Ovary (tissue), 9 donors: Measurements from ENCODE around the gene PPP1R9A. TPM values are rescaled to one million over a fixed set of nuclear protein-coding genes. Genes with fewer than 3 reads are reported as not detected.

Experiments used
- DNase-seq, 5 donors: peaks; one replicate each; pipeline ENCODE4 v3.0.0-alpha.2; 2019 to 2020
- H3K27ac ChIP-seq, 2 donors: fragments of 200-600 bp; one replicate each; pipeline versions ENCODE4 v1.5.1 to v1.8.0; 2019 to 2022
- H3K27me3 ChIP-seq: fragments of 200-600 bp; one replicate; pipeline ENCODE4 v1.8.0; 2022
- H3K36me3 ChIP-seq: fragments of 200-600 bp; sonication (generic); one replicate; pipeline ENCODE4 v1.5.1; 2019
- H3K4me1 ChIP-seq: one replicate; pipeline ENCODE4 v1.8.1; 2013; ENCODE audit warnings: mild to moderate bottlenecking, moderate library complexity; ENCODE audit not compliant: insufficient read depth
- H3K4me3 ChIP-seq: fragments of 200-600 bp; sonication (generic); one replicate; pipeline ENCODE4 v1.5.1; 2017
- H3K9me3 ChIP-seq, 2 donors: fragments of 200-600 bp in 1 of 2; sonication (generic) in 1 of 2; one replicate each; pipeline versions ENCODE4 v1.5.1 to v1.8.1; 2013 to 2019; ENCODE audit warnings: mild to moderate bottlenecking in 1 of 2, moderate library complexity in 1 of 2
- EP300 ChIP-seq: sonication (generic); formaldehyde crosslinking; IDR thresholded peaks from one replicate; pipeline ENCODE4 v1.6.1; 2017; ENCODE audit warnings: antibody characterized with exemption
- POLR2A ChIP-seq: fragments of 450-650 bp; IDR thresholded peaks from one replicate; pipeline ENCODE4 v1.6.1; 2017; ENCODE audit warnings: antibody characterized with exemption, mild to moderate bottlenecking, moderate library complexity
- WGBS, 3 donors: extraction: QIAGEN DNeasy Blood & Tissue Kit in 1 of 3; methylation state at CpG; one replicate each; pipeline versions ENCODE4 v1.1.5 to v1.1.7; 2013 to 2017; 5-methylcytosine and 5-hydroxymethylcytosine counted together
- intact Hi-C, 4 donors: fragments of 100-400 bp; cut with DNase I; formaldehyde crosslinking; loops; one replicate each; pipeline versions ENCODE4 v1.11.0 to v1.15.1; 2022 to 2023
- polyA plus RNA-seq, 2 donors: library from polyadenylated mRNA; stranded (reverse); fragments of 200-250 nt in 1 of 2; fragments of 350-450 nt in 1 of 2; fragmentation: Illumina TruSeq in 1 of 2; extraction: RNeasy Lipid Tissue Mini Kit (QIAGEN cat#74804) in 1 of 2; gene quantifications; one replicate each; pipeline ENCODE4 v1.2.3, GENCODE V29; 2013 to 2014
- total RNA-seq, 7 donors: library from RNA; depleted of rRNA in 2 of 7; stranded (reverse); fragments of >200 nt in 2 of 7; fragmentation: NEBNext Ultra II Directional in 3 of 7; extraction: Animal tissue kit (Norgen Biotek cat#: 25700) in 3 of 7; gene quantifications; one replicate each; pipeline versions ENCODE4 v1.1.0 to v1.2.4, GENCODE V29; 2016 to 2023
- TF ChIP-seq, protein P1 (sequence below), 3 donors: fragments of 450-650 bp in 2 of 3; fragments of 200-600 bp in 1 of 3; IDR thresholded peaks; one replicate each; pipeline versions ENCODE4 v1.5.1 to v1.8.0; 2016 to 2022; ENCODE audit warnings: antibody characterized with exemption in 3 of 3, mild to moderate bottlenecking in 1 of 3
- donor health status: DM: no; HTN: no; CAD: no; lungs with moderate emphysema.
- donor health status: DM: no; HTN: no; CAD: no.
- donor health status: Bipolar disorder and iron deficiency.
- donor health status: DM: yes; HTN: yes; CAD: no.
- donor health status: DM: no; HTN: no; CAD: no.
- donor health status: DM: yes; HTN: yes; CAD: no.

Gene PPP1R9A
- total and polyA plus RNA-seq, 9 donors = 2.4 to 32.2 (median 11.2) TPM

DNA sequence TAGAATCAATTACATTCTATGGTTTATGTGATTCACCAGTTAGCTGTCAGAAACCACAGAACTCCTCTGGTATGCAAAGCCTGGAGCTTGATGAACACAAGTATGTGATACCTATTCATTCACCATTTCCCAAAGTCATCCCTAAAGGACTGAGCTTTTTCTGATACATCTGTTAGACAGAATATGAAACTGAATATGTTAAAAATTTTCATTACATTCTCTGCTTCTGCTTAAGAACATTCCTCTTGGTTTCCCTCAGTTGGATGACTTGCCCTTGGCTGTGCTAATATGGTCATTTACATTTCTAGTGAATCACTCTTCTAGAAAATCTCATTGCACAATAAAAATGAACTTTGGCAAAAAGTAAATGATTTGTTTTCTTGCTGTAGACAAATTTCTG lies 427.7 kb downstream of the PPP1R9A start:
- Histone ChIP-seq H3K36me3 (no peaks in the 10 kb centered on the region), H3K4me3 (no peak overlapping the region), H3K9me3 (no peaks in the 10 kb centered on the region), H3K4me1 (no peaks in the 10 kb centered on the region), H3K27ac (no peak overlapping the region), H3K27me3 (no peaks in the 10 kb centered on the region)
- DNase-seq = no peak
- intact Hi-C loops = no loop called here
- TF ChIP-seq EP300 (no peak), POLR2A (no peak)
- TF ChIP-seq, protein P1, sequence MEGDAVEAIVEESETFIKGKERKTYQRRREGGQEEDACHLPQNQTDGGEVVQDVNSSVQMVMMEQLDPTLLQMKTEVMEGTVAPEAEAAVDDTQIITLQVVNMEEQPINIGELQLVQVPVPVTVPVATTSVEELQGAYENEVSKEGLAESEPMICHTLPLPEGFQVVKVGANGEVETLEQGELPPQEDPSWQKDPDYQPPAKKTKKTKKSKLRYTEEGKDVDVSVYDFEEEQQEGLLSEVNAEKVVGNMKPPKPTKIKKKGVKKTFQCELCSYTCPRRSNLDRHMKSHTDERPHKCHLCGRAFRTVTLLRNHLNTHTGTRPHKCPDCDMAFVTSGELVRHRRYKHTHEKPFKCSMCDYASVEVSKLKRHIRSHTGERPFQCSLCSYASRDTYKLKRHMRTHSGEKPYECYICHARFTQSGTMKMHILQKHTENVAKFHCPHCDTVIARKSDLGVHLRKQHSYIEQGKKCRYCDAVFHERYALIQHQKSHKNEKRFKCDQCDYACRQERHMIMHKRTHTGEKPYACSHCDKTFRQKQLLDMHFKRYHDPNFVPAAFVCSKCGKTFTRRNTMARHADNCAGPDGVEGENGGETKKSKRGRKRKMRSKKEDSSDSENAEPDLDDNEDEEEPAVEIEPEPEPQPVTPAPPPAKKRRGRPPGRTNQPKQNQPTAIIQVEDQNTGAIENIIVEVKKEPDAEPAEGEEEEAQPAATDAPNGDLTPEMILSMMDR (IDR thresholded peaks at IDR 0.05) = no peak

DNA sequence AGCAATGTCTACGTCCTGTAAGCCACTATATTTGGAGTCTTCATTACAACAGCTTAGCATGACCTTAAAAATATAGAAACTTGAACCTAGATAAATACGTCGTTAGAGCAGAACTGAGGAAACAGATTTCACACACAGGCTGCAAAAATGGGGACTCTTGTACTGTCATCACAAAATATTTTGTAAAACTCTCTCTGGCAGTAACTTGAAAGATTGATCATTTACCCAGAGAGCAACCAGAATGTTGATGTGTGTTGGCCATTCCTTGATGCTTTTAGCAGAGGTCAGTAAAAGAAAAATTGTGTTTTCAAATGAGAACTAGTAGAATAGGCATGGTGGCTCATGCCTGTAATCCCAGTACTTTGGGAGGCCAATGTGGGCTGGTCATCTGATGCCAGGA lies 431.4 kb downstream of the PPP1R9A start:
- Histone ChIP-seq H3K4me1 (no peaks in the 10 kb centered on the region), H3K27me3 (no peaks in the 10 kb centered on the region), H3K4me3 (no peak overlapping the region), H3K27ac (no peak overlapping the region), H3K9me3 (no peaks in the 10 kb centered on the region), H3K36me3 (no peaks in the 10 kb centered on the region)
- TF ChIP-seq, protein P1 (IDR thresholded peaks at IDR 0.05) = no peak
- TF ChIP-seq POLR2A (no peak), EP300 (no peak)
- no peak for DNase-seq
- intact Hi-C loops = no loop called here
- 55 to 70% (median 60%) methylated on average over 3 of the region's 3 CpGs for WGBS, 3 donors

DNA sequence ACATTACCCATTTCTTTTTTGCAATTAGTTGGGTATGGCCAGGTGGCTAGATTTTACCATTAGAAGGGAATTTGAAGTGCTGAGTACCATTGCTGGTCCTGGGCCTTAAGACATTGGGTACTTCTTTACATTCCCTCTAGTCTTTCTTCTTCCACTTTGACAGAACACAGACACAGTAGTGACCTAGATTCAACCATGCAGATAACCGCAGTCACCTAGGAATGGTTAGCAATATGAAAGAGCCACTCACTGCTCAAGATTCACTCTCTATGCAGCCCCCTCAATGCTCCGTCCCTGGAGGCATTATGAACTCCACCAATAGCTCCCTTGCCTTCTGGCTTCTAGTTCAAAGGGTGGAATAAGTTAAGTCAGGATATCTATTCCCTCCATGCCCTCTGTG lies 433.1 kb downstream of the PPP1R9A start:
- H3K4me3 ChIP-seq = no peak overlapping the region
- no peaks in the 10 kb centered on the region for H3K4me1 ChIP-seq
- no peak for TF ChIP-seq POLR2A
- TF ChIP-seq, protein P1 (IDR thresholded peaks at IDR 0.05) = no peak
- H3K9me3 ChIP-seq = no peaks in the 10 kb centered on the region
- intact Hi-C loops = no loop called here
- DNase-seq = no peak
- 78 to 95% (median 88%) methylated on average over 2 of the region's 2 CpGs for WGBS, 3 donors
- no peaks in the 10 kb centered on the region for H3K27me3 ChIP-seq
- H3K27ac ChIP-seq = no peak overlapping the region
- no peaks in the 10 kb centered on the region for H3K36me3 ChIP-seq

DNA sequence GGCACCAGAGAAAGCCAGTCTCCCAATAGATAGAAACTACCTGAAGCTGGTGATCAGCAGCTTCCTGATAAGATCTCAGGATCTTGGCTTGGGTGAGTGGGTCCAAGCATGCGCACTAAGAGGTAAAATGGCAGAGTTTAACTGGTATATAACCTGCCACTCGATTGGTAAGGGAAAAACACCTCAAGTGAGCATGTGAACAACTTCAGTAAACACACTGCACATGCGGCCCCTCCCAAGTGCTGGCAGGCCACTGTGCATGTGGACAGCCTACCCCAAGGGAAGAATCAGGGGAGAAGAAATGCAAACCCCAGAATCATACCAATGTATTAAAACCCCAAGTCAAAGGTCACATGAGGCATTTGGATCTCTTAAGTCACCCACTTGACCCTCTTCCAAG lies 434.6 kb downstream of the PPP1R9A start:
- intact Hi-C loops = no loop called here
- 87 to 97% (median 95%) methylated on average over 3 of the region's 3 CpGs for WGBS, 3 donors

More for the DNA sequence above, 434.6 kb downstream of the PPP1R9A start:
- Histone ChIP-seq H3K27ac (no peak overlapping the region), H3K9me3 (no peaks in the 10 kb centered on the region), H3K36me3 (no peaks in the 10 kb centered on the region), H3K4me3 (no peak overlapping the region), H3K4me1 (no peaks in the 10 kb centered on the region), H3K27me3 (no peaks in the 10 kb centered on the region)
- TF ChIP-seq, protein P1 (IDR thresholded peaks at IDR 0.05) = no peak
- TF ChIP-seq EP300 (no peak), POLR2A (no peak)
- DNase-seq = no peak
